HCT116 (cell line): ENCODE data around the gene PRKN.

Experiments
- ATF3 ChIP-seq: IDR thresholded peaks from 2 replicates; pipeline ENCODE4 v1.6.1; 2012
- CEBPB ChIP-seq: IDR thresholded peaks from 2 replicates; pipeline ENCODE4 v1.6.1; 2012; ENCODE audit warnings: low read depth
- CTCF ChIP-seq, 3 experiments: fragments of 200-600 bp in 1 of 3; sonication (generic) in 1 of 3; IDR thresholded peaks in 2 of 3; conservative IDR thresholded peaks in 1 of 3; 2 replicates each; pipeline ENCODE4 v1.5.1; 2012 to 2017; ENCODE audit warnings: low read depth in 2 of 3, low read length in 2 of 3, antibody characterized with exemption in 1 of 3, borderline replicate concordance in 1 of 3, control low read depth in 1 of 3, mild to moderate bottlenecking in 1 of 3, mixed read lengths in 1 of 3, mixed run types in 1 of 3, moderate library complexity in 1 of 3; ENCODE audit not compliant: insufficient read depth in 1 of 3
- ELF1 ChIP-seq: IDR thresholded peaks from 2 replicates; pipeline ENCODE4 v1.6.1; 2012; ENCODE audit warnings: low read depth, borderline replicate concordance
- EZH2 ChIP-seq: fragments of 200-600 bp; sonication (generic); IDR thresholded peaks from 2 replicates; pipeline ENCODE4 v1.6.1; 2017; ENCODE audit warnings: antibody characterized with exemption, mixed run types
- EZH2phosphoT487 ChIP-seq: fragments of 200-600 bp; IDR thresholded peaks from 2 replicates; pipeline ENCODE4 v1.6.1; 2018; ENCODE audit warnings: antibody characterized with exemption, borderline replicate concordance
- MAX ChIP-seq: IDR thresholded peaks from 2 replicates; pipeline ENCODE4 v1.6.1; 2012
- POLR2A ChIP-seq: IDR thresholded peaks from 2 replicates; pipeline ENCODE4 v1.7.0; 2011; ENCODE audit warnings: borderline replicate concordance; ENCODE audit not compliant: insufficient read depth, insufficient read length; ENCODE audit errors: extremely low read depth
- POLR2AphosphoS5 ChIP-seq: IDR thresholded peaks from 2 replicates; pipeline ENCODE4 v1.6.1; 2011; ENCODE audit warnings: mild to moderate bottlenecking, low read depth, low read length, moderate library complexity
- RAD21 ChIP-seq: IDR thresholded peaks from 2 replicates; pipeline ENCODE4 v1.6.1; 2012; ENCODE audit warnings: low read depth, mild to moderate bottlenecking
- SIN3A ChIP-seq: IDR thresholded peaks from 2 replicates; pipeline ENCODE4 v1.6.1; 2012; ENCODE audit warnings: low read depth
- SP1 ChIP-seq: IDR thresholded peaks from 2 replicates; pipeline ENCODE4 v1.6.1; 2012; ENCODE audit warnings: low read depth

- TF ChIP-seq CTCF (IDR thresholded peaks at IDR 0.05 in 2 of 3, conservative IDR thresholded peaks at IDR 0.05 in 1 of 3; ENCODE audit: borderline replicate concordance in 1 of 3, insufficient read depth in 1 of 3, low read depth in 2 of 3, low read length in 2 of 3) (no peak), POLR2AphosphoS5 (no peak), EZH2 (no peak), SIN3A (no peak), CEBPB (no peak), ELF1 (no peak), RAD21 (no peak), MAX (no peak), EZH2phosphoT487 (no peak), SP1 (no peak), POLR2A (no peak), ATF3 (no peak)
Observed at GRCh38 chr6:161308075-161308655, 1419.4 kb downstream of the PRKN start.
